GM18498 (cell line): ENCODE results near the gene SERTAD3.
"Not testable (repeated sequence)": the region's sequence is repeated elsewhere in the genome, so short reads cannot be mapped to it uniquely, and the experiment has no call there.

Experiments used
- ATAC-seq: cut with Tn5 transposase; IDR thresholded peaks from one replicate; pipeline ENCODE4 v1.9.1; 2021; ENCODE audit warnings: mild to moderate bottlenecking, moderate library complexity; ENCODE audit not compliant: unreplicated experiment

The SERTAD3 gene, protein sequence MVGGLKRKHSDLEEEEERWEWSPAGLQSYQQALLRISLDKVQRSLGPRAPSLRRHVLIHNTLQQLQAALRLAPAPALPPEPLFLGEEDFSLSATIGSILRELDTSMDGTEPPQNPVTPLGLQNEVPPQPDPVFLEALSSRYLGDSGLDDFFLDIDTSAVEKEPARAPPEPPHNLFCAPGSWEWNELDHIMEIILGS

DNA sequence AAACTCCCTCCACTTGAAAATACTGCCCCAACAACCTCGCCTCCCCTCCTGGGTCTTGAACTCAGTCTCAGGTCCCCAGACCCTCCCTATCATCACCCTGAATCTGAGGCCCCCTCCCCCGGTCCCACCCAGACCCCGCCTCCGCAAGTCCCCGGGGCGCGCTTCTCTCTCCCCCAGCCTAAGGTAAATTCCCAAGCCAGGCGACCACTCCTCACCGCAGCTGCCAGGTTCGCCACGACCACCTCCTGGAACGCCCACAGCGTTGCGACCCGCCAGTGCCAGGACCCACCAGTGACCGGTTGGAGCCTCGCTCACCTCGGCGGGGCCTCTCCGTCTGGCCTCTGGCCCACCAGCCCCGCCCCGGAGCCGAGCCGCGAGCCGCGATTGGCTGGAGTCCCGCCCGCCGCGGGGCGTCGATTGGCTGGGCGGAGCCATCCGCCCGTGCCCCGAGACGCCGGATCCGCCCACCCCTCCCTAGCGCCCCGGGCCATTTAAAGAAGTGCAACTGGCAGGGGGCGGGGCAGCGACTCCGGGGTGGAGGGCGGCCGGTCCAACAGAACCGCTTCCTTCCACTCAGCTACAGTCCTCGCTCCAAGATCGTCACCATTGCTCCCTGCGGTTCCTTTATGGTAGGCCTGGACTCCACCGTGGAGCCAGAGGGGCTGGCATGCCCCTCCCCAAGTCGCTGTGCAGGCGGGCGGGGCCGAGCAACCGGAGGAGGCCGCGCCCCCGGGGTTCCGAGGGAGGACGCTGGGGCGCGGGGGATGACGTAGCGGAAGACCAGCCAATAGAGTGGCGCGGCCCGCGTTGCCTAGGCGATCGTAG, at the start of gene SERTAD3:
TSS of gene SERTAD3 (minus strand) at position 336 of the 825 bp plus-strand sequence. CDS start 2,255 bp downstream, outside the sequence.
- peak; percentile 74 for ATAC-seq

DNA sequence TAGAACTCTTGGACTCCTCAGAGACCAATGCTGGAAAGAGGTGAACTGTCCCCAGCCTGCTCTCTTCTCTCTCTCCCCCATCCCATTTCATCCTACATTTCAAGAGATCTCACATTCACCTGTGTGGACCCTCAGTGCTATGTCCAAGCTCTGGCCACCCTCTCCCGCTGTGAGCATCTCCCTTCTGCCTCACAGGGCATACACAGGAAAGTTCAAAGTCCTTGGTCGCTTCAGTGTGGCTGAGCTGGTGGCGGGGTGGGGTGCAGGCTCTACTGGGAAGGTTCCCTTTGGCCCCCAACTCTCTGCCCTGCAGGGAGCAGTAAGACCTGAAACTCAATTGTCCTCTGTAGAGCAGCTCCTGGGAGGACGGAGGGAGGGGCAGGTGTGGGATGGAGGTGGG, 49.6 kb upstream of the SERTAD3 start:
- ATAC-seq, result no peak

DNA sequence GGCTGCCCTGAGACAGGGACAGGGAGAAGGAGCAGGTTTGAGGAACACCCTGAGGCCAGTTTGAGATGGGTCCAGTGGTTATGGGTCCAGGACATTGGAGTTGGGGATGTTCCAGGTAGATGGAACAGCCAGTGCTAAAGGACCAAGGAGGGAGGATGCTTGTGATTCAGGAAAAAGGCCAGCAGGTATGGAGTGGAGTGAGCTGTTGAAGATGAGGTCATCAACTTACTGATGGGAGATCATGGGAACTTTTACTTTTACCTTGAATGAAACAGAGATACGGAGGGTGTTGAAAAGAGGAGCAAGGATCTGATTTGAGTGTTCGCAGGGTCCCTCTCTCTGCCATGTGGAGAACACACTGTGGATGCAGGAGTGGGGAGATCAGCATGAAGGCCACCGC, 48.1 kb upstream of the SERTAD3 start:
- no peak for ATAC-seq

DNA sequence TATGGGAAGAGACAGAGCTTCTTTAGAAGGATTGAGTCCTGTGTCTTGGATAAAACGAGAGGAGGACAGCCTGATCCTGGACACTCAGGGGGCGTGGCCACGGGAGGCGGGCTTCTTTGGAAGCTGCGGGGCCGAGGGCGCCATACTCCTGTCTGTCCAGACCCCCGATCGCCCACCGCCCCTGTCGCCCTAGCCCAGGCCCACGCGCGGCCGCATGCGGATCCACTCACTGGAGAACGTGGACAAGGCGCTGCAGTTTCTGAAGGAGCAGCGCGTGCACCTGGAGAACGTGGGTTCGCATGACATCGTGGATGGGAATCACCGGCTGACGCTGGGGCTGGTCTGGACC, 45.7 kb upstream of the SERTAD3 start:
- no peak for ATAC-seq

DNA sequence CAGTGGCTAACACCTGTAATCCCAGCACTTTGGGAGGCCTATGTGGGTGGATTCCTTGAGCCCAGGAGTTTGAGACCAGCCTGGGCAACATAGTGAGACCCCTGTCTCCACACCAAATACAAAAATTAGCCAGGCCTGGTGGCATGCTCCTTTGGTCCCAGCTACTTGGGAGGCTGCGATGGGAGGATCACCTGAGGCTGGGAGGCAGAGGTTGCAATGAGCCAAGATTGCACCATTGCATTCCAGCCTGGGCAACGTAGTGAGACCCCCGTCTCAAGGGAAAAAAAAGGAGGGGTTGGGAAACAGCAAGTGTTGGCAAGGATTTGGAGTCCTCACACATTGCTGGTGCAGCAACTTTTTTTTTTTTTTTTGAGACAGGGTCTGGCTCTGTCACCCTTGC, 41.9 kb upstream of the SERTAD3 start:
- ATAC-seq, result no peak

DNA sequence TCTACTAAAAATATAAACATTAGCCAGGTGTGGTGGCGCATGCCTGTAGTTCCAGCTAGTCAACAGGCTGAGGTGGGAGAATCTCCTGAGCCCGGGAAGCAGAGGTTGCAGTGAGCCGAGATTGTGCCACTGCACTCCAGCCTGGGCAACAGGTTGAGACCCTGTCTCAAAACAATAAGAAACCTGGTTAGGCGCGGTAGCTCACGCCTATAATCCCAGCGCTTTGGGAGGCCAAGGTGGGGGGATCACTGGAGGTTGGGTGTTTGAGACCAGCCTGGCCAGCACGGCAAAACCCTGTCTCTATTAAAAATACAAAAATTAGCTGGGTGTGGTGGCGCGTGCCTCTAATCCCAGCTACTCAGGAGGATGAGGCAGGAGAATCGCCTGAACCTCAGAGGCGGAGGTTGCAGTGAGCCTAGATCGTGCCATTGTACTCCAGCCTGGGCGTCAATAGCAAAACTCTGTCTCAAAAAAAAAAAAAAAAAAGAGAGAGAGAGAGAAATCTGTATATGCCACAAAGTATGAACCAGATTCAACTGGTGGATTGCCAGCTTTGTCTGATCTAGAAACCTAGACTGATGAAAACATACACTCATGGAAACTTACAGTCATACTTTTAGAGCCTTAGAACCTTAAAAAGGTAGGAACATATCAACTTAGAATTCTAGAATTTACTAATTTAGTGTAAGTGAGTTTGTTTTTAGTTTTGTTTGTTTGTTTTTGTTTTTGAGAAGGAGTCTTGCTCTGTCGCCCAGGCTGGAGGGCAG, 31.9 kb upstream of the SERTAD3 start:
- ATAC-seq, result not testable (repeated sequence)

DNA sequence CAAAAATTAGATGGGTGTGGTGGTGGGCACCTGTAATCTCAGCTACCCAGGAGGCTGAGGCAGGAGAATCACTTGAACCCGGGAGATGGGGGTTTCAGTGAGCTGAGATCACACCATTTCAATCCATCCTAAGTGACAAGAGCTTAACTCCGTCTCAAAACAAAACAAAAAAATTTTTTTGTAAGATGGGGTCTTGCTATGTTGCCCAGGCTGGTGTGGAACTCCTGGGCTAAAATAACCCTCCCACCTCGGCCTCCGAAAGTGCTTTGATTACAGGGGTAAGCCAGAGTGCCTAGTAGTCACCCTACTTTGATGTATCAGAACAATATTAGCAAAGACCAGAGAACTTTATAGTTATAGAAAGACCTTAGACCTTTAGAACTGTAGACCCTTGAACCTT, 30.6 kb upstream of the SERTAD3 start:
- ATAC-seq, result no peak

DNA sequence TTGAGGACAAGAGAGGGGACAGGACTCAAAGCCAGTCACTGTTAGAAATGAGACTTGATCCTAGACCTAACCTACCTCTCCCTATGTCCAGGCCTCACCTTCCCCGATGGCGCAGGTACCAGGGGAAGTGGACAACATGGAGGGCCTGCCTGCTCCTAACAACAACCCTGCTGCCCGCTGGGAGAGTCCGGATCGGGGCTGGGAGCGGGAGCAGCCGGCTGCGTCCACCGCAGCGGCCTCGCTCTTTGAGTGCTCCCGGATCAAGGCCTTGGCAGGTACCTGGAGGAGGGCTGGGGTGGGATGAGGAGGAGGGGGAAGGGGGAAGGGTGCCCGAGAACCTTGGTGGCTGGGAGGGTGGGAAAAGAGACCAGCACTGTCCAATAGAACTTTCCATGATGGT, 28.4 kb upstream of the SERTAD3 start:
- ATAC-seq, result no peak

DNA sequence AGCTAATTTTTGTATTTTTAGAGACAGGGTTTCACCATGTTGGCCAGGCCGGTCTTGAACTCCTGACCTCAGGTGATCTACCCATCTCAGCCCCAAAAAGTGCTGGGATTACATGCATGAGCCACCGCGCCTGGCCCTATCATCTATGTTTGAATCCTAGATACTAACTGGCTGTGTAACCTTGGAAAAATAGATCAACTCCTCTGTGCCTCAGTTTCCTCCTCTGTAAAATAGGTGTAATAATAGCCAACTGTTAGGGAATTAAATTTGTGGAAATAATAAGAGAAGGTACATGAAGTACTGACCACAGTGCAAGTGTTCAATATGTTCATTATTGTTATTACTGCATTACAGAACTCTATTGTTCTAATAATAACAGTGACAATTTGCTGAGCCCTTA, 27.0 kb upstream of the SERTAD3 start:
- no peak for ATAC-seq

DNA sequence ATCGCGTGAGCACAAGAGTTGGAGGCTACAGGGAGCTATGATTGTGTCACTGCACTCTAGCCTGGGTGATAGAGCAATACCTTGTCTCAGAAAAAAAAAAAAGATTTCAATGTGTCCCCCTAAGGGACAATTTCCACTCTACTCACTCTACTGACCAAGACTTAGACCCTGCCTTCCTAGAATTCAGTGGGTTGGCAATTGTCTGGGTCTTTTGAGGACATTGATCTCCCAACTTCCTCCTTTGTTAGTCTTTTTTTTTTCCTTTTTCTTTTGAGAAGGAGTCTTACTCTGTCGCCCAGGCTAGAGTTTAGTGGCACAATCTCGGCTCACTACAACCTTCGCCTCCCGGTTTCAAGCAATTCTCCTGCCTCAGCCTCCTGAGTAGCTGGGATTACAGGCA, 24.9 kb upstream of the SERTAD3 start:
- no peak for ATAC-seq

DNA sequence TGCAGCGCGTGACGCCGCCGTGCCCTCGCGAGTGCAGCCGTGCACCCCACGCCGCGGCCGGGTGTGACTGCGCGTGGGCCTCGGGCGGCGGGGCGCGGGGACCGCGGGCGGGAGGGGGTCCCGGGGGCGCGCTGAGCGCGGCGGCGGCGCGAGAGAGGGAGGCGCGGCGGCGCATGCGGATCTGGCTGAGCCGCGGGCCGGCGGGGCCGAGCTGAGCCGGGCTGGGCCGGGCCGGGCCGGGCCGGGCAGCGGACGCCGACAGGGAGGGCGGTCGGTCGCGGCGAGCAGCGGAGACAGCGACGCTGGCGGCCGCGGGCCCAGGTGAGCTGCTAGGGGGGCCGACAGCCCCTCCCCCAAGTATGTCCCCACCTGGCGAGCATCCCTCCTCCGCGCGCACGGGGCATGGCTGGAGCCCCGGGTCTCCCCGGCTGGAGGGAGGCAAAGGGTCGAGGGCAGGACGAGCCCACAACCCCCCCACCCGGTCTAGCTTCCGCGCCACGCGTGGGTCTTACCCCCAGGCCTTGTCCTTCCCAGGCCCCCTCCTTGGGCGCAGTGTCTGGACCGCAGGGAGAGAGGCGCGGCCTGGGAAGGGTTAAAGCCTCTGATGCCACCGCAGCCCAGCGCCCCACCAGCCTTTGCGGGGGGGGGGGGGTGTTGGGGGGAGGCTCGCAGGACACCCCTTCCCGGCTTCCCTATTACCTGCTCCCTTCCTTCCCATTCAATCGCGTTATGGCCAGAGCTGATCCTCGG, 23.0 kb upstream of the SERTAD3 start, which contains the start of gene SPTBN4:
TSS of gene SPTBN4 (plus strand) at position 17 of the 750 bp plus-strand sequence. CDS start 5,621 bp downstream, outside the sequence.
- no peak for ATAC-seq

DNA sequence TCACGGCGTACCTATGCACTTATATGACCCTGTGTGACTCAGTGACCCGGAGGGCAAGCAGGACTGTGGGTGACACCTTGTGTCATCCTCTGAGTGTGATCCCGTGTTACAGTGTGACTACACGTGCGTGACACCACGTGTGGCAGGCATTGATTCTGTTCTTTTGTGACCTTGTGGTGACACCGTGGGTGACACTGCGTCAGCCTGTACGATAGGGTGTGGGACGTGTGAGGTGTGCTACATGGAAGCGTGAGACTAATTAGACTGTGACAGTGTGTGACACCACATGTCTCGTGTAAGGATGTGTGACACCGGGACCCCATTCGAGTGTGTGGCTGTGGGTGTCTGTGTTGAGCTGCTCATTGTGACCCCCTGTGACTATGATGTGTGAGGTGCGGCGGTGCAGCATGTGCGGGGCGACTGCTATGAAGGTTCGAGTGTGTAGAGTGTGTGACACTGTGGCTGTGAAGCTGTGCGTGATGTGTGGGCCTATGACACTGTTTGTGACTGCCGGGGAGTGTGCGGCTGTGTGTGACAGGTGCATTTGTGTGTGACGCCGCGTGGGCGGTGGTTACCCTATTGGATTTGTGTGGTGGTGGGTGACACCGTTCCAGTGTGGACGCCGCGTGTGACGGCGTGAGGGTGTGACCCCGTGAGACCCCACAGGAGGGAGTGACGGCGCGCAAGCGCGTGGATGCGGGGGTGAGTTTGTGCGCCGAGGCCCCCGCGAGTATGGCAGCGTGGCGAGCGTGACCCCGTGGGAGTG, 22.3 kb upstream of the SERTAD3 start:
- peak; percentile 35 for ATAC-seq

DNA sequence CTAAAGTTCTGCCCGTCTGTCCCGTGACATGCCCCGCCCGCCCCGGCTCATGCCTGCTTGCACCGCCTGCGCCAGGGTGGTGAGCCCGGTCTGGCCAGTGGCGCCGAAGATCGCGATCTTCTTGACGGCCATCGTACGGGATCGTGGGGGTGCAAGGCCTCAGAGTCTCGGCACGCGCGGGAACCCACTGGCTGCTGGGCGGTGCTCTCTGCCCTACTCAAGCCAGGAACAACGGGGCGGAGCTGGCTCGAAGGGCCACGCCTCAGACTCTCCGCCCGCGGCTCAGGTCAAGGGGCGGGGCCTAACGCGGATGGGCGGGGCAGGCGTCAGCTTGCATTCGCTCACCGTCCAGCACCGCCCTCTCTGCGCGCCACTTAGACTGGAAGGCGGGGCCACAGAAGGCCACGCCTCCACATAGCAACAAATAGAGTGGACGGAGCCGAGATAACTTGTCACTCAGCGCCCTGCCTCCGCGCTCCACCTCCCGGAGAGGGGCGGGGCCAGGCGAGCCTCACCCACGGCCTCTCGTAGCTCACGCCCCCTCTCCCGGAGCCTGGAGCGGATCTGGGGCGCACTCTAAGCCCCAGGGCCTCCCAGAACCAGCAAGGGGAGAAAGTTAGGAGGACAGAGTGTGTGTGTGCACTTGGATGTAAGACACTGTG, 21.6 kb upstream of the SERTAD3 start, which contains the start of gene BLVRB:
TSS of gene BLVRB (minus strand) at position 189 of the 662 bp plus-strand sequence. CDS start at position 132, 57 bp downstream.
- ATAC-seq, result peak; percentile 87

DNA sequence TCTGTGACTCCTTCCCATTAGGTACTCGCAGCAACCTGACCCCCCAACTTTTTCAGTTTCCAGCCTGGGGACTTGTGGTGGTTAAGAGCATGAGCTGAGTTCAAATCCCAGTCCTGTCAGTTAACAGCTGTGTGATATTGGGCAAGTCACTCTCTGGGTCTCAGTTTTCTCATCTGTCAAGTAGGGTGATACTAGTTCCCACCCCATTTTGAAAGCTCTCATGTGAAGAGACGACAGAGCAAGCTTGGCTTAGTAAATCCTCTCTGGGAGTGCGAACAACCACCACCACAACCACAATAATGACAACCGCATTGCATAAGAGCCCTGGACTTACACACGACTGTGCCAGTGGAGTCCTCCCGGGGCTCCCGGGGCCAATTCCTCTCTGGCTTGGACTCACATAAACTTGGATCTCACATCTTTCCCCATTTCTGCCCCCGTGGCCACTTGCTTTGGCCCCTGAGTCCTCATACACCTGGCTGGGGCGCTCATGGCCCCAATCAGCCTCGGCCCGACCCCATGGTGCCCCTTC, 21.0 kb upstream of the SERTAD3 start:
- no peak for ATAC-seq

DNA sequence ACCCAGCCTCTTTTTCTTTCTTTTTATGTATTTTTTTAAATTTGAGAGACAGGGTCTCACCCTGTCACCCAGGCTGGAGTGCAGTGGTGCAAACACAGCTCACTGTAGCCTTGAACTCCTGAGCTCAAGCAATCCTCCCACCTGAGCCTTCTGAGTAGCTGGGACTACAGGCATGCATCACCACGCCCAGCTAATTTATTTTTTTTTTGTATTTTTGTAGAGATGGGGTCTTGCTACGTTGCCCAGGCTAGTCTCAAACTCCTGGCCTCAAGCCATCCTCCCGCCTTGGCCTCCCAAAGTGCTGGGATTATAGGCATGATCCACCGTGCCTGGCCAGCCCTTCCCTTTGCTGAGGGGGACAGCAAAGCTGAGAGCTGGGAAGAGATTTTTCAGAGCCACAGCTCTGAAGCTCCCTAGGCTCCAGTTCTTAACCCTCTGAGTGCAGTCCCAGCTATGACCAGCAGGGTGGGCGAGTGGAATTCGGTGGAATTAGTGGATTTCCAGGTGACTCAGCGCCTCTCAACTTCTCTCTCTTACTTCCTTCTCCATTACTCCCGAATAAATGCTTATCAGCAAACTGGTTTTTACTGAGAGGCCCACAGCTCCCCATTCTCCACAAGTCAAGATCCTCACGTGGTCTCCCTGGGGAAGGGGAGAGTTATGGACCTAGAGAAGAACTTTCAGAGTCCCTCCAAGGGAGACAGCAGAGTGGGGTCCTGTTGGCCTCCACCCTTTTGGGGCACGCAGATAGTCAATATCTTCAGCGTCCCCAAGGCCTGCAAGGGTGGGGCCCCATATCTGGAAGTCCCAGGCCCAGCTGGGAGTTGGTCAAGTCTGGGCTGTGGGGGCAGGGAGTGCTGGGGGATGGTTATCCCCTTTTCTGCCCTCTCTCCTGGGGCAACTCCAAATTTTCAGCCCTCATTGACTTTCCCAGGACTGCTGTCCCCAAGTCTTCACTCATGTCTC, 20.2 kb upstream of the SERTAD3 start:
- ATAC-seq, result no peak

DNA sequence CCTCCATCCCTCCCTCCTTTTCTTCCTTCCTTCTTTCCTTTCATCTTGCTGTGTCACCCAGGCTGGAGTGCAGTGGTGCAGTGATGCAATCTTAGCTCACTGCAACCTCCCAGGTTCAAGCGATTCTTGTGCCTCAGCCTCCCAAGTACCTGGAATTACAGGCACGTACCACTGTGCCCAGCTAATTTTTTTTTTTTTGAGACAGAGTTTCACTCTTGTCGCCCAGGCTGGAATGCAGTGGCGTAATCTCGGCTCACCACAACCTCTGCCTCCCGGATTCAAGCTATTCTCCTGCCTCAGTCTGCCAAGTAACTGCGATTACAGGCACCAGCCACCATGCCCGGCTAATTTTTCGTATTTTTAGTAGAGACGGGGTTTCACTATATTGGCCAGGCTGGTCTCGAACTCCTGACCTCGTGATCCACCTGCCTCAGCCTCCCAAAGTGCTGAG, 19.5 kb upstream of the SERTAD3 start:
- not testable (repeated sequence) for ATAC-seq

DNA sequence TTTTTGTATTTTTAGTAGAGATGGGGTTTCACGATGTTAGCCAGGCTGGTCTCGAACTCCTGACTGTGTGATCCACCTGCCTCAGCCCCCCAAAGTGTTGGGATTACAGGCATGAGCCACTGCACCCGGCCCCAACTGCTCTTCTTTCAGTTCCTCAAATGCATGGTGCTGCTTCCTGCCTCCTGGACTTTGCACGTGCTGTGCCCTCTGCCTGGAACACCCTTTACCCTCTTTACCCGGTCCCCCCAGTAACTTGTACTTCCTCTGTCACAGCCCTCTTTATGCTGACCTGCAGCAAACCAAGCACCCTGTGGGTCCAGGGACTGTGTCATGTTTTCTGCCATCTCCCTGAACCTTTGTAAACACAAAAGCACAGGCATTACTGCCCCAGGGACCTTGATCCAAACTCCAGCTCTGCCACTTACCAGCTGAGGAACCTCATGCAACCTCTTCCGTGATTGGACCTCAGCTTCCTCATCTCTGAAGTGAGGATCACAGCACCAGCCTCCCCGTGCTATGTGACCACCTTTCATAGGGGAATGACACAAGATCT, 17.6 kb upstream of the SERTAD3 start:
- ATAC-seq, result no peak

DNA sequence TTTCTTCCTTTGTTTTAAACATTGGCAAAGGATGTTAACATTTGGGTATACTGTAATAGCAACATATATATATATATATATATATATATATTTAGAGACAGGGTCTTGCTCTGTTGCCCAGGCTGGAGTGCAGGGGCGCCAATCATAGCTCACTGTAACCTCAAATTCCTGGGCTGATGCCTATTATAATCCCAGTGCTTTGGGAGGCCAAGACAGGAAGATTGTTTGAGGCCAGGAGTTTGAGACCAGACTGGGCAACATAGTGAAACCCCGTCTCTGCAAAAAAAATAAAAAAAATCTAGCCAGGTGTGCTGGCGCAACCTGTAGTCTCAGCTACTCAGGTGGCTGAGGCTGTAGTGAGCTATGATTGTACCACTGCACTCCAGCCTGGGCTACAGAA, 16.1 kb upstream of the SERTAD3 start:
- ATAC-seq, result no peak
